ENCODE measurements around the gene SERPIND1. TPM values are rescaled to one million over a fixed set of nuclear protein-coding genes. Genes with fewer than 3 reads are reported as not detected.

The SERPIND1 gene
- total RNA-seq, 5 donors from 2014 or later (not counting 1 experiment from before 2014, with no cell fraction given) = 0.16 to 0.30 (median 0.26) TPM; not detected in 2

GRCh38 chr22:20796731-20797130 is 22.8 kb downstream of the SERPIND1 start:
- 98% methylated on average over 8 of the region's 8 CpGs for WGBS (ENCODE audit: insufficient coverage)
- no peaks in the 10 kb centered on the region for H3K4me1 Mint-ChIP-seq
- Histone ChIP-seq H3K27me3 (replicated peaks in 1 of 2; ENCODE audit: control insufficient read depth in 2 of 2, extremely low read depth in 1 of 2, insufficient read depth in 2 of 2, low read length in 1 of 2) (no peaks in the 10 kb centered on the region), H3K4me1 (ENCODE audit: control insufficient read depth in 1 of 2, extremely low read depth in 1 of 2, insufficient read depth in 2 of 2, low read length in 2 of 2) (no peaks in the 10 kb centered on the region), H3K27ac (ENCODE audit: low read length) (no peak overlapping the region), H3K4me3 (ENCODE audit: control insufficient read depth in 1 of 2, extremely low read depth in 1 of 2, low read length in 1 of 2) (no peak overlapping the region), H3K36me3 (ENCODE audit: control insufficient read depth in 2 of 2, extremely low read depth in 1 of 2, insufficient read depth in 1 of 2, low read length in 1 of 2) (peaks cover 25 to 81% of the 10 kb centered on the region in 2 donors), H3K9me3 (no peaks in the 10 kb centered on the region)
- CTCF ChIA-PET = no interaction called here
- H3K36me3 Mint-ChIP-seq = peaks cover 73% of the 10 kb centered on the region
- H3K27me3 Mint-ChIP-seq = no peaks in the 10 kb centered on the region
- no peak overlapping the region for H3K4me3 Mint-ChIP-seq
- ATAC-seq (replicated peaks in 1 of 4) (no peak), DNase-seq (no peak)
- POLR2A ChIA-PET = no interaction called here
- no peaks in the 10 kb centered on the region for H3K9me3 Mint-ChIP-seq
- H3K27ac Mint-ChIP-seq = no peak overlapping the region

GRCh38 chr22:20798218-20798617 is 24.3 kb downstream of the SERPIND1 start:
- H3K9me3 Mint-ChIP-seq = no peaks in the 10 kb centered on the region

DNA sequence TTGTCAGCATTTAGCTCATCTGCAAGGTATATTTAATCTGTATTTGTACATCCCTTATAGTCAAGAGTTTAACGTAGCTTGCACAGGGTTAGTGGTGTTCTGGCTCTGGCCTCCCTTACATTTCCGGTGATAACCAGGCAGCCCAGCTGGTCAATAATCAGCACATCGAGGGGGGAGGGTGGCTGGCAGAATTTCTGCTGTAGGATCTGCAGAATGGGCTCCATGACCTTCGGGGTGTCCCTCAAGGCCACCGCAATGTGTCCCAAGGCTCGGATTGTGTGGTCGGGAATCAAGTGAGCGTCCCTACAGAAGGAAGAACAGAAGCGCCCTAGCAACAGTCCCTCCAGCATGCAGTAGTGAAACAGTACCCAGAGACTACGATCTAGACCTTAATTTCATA is 25.1 kb downstream of the SERPIND1 start:
- Histone ChIP-seq H3K9me3 (no peaks in the 10 kb centered on the region), H3K27ac (ENCODE audit: low read length) (no peak overlapping the region), H3K4me1 (ENCODE audit: control insufficient read depth in 1 of 2, extremely low read depth in 1 of 2, insufficient read depth in 2 of 2, low read length in 2 of 2) (no peaks in the 10 kb centered on the region), H3K4me3 (ENCODE audit: control insufficient read depth in 1 of 2, extremely low read depth in 1 of 2, low read length in 1 of 2) (no peak overlapping the region), H3K27me3 (replicated peaks in 1 of 2; ENCODE audit: control insufficient read depth in 2 of 2, extremely low read depth in 1 of 2, insufficient read depth in 2 of 2, low read length in 1 of 2) (no peaks in the 10 kb centered on the region), H3K36me3 (ENCODE audit: control insufficient read depth in 2 of 2, extremely low read depth in 1 of 2, insufficient read depth in 1 of 2, low read length in 1 of 2) (peaks cover 26 to 93% of the 10 kb centered on the region in 2 donors)
- Mint-ChIP-seq H3K36me3 (peaks cover 78% of the 10 kb centered on the region), H3K4me3 (no peak overlapping the region), H3K27ac (no peak overlapping the region), H3K4me1 (no peaks in the 10 kb centered on the region), H3K27me3 (no peaks in the 10 kb centered on the region), H3K9me3 (no peaks in the 10 kb centered on the region)
- 93% methylated on average over 9 of the region's 10 CpGs for WGBS (ENCODE audit: insufficient coverage)
- DNase-seq (no peak), ATAC-seq (replicated peaks in 1 of 4) (no peak)
- ChIA-PET CTCF (no interaction called here), POLR2A (no interaction called here)

More at GRCh38 chr22:20798218-20798617, 24.3 kb downstream of the SERPIND1 start:
- POLR2A ChIA-PET = no interaction called here
- H3K27ac ChIP-seq (ENCODE audit: low read length) = no peak overlapping the region
- Mint-ChIP-seq H3K4me1 (no peaks in the 10 kb centered on the region), H3K27ac (no peak overlapping the region), H3K36me3 (peaks cover 75% of the 10 kb centered on the region), H3K4me3 (no peak overlapping the region), H3K27me3 (no peaks in the 10 kb centered on the region)
- no peaks in the 10 kb centered on the region for H3K4me1 ChIP-seq (ENCODE audit: control insufficient read depth in 1 of 2, extremely low read depth in 1 of 2, insufficient read depth in 2 of 2, low read length in 2 of 2)
- H3K4me3 ChIP-seq (ENCODE audit: control insufficient read depth in 1 of 2, extremely low read depth in 1 of 2, low read length in 1 of 2) = no peak overlapping the region
- no peaks in the 10 kb centered on the region for H3K27me3 ChIP-seq (replicated peaks in 1 of 2; ENCODE audit: control insufficient read depth in 2 of 2, extremely low read depth in 1 of 2, insufficient read depth in 2 of 2, low read length in 1 of 2)
- DNase-seq = no peak
- 100% methylated on average over 3 of the region's 5 CpGs for WGBS (ENCODE audit: insufficient coverage)
- no peaks in the 10 kb centered on the region for H3K9me3 ChIP-seq
- no peak for ATAC-seq (replicated peaks in 1 of 4)
- peaks cover 25 to 85% of the 10 kb centered on the region in 2 donors for H3K36me3 ChIP-seq (ENCODE audit: control insufficient read depth in 2 of 2, extremely low read depth in 1 of 2, insufficient read depth in 1 of 2, low read length in 1 of 2)
- CTCF ChIA-PET = no interaction called here

DNA sequence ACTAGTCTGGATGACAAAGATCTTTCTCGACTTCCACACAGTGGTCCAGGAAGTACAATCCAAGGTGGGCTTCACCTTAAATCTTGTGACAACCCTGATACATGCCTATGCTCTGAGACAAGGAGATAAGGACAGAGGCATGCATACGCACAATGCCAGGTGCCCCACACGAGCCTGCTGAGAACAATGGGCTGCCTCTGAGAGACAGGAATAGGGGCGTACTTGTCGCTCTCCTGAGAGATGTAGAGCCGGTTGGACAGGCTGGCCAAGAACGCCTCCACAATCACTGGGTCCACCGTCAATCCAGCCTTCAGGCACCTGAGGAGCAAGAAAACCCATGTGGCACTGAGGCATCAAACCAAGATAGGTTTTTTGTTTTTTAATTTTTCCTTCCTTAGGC is 25.5 kb downstream of the SERPIND1 start:
- H3K27ac ChIP-seq (ENCODE audit: low read length) = no peak overlapping the region
- Mint-ChIP-seq H3K4me3 (no peak overlapping the region), H3K27ac (no peak overlapping the region), H3K27me3 (no peaks in the 10 kb centered on the region), H3K9me3 (no peaks in the 10 kb centered on the region), H3K4me1 (no peaks in the 10 kb centered on the region), H3K36me3 (peaks cover 81% of the 10 kb centered on the region)
- H3K4me3 ChIP-seq (ENCODE audit: control insufficient read depth in 1 of 2, extremely low read depth in 1 of 2, low read length in 1 of 2) = no peak overlapping the region
- CTCF ChIA-PET = no interaction called here
- ATAC-seq (replicated peaks in 1 of 4) = no peak
- DNase-seq = no peak
- POLR2A ChIA-PET = no interaction called here
- peaks cover 28 to 94% of the 10 kb centered on the region in 2 donors for H3K36me3 ChIP-seq (ENCODE audit: control insufficient read depth in 2 of 2, extremely low read depth in 1 of 2, insufficient read depth in 1 of 2, low read length in 1 of 2)
- WGBS (ENCODE audit: insufficient coverage) = 97% methylated on average over 8 of the region's 8 CpGs
- H3K4me1 ChIP-seq (ENCODE audit: control insufficient read depth in 1 of 2, extremely low read depth in 1 of 2, insufficient read depth in 2 of 2, low read length in 2 of 2) = no peaks in the 10 kb centered on the region
- no peaks in the 10 kb centered on the region for H3K9me3 ChIP-seq
- no peaks in the 10 kb centered on the region for H3K27me3 ChIP-seq (replicated peaks in 1 of 2; ENCODE audit: control insufficient read depth in 2 of 2, extremely low read depth in 1 of 2, insufficient read depth in 2 of 2, low read length in 1 of 2)

DNA sequence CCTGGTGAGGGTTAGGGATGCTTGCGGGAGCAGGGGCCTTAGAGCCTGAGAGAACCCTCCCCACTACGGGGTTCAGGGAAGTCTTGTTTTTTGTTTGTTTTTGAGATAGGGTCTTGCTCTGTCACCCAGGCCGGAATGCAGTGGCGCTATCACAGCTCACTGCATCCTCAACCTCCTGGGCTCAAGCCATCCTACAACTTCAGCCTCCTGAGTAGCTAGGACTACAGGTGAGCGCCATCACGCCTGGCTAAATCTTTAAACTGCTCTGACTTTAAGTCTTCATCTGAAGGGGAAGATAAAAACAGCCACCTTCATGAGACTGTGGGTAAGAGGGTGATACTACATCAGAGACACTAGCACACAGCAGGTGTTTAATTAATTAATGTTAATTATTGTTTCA is 28.5 kb downstream of the SERPIND1 start:
- Histone ChIP-seq H3K27me3 (replicated peaks in 1 of 2; ENCODE audit: control insufficient read depth in 2 of 2, extremely low read depth in 1 of 2, insufficient read depth in 2 of 2, low read length in 1 of 2) (no peaks in the 10 kb centered on the region), H3K9me3 (no peaks in the 10 kb centered on the region), H3K36me3 (ENCODE audit: control insufficient read depth in 2 of 2, extremely low read depth in 1 of 2, insufficient read depth in 1 of 2, low read length in 1 of 2) (peaks cover 31 to 93% of the 10 kb centered on the region in 2 donors), H3K4me3 (ENCODE audit: control insufficient read depth in 1 of 2, extremely low read depth in 1 of 2, low read length in 1 of 2) (no peak overlapping the region), H3K27ac (ENCODE audit: low read length) (no peak overlapping the region), H3K4me1 (ENCODE audit: control insufficient read depth in 1 of 2, extremely low read depth in 1 of 2, insufficient read depth in 2 of 2, low read length in 2 of 2) (no peaks in the 10 kb centered on the region)
- no peaks in the 10 kb centered on the region for H3K27me3 Mint-ChIP-seq
- ChIA-PET CTCF (no interaction called here), POLR2A (no interaction called here)
- H3K27ac Mint-ChIP-seq = no peak overlapping the region
- no peaks in the 10 kb centered on the region for H3K9me3 Mint-ChIP-seq
- no CpG with 5 or more reads among the region's 6 CpGs for WGBS (ENCODE audit: insufficient coverage)
- H3K4me3 Mint-ChIP-seq = no peak overlapping the region
- no peak for DNase-seq
- no peaks in the 10 kb centered on the region for H3K4me1 Mint-ChIP-seq
- no peak for ATAC-seq (replicated peaks in 1 of 4)
- peaks cover 73% of the 10 kb centered on the region for H3K36me3 Mint-ChIP-seq

DNA sequence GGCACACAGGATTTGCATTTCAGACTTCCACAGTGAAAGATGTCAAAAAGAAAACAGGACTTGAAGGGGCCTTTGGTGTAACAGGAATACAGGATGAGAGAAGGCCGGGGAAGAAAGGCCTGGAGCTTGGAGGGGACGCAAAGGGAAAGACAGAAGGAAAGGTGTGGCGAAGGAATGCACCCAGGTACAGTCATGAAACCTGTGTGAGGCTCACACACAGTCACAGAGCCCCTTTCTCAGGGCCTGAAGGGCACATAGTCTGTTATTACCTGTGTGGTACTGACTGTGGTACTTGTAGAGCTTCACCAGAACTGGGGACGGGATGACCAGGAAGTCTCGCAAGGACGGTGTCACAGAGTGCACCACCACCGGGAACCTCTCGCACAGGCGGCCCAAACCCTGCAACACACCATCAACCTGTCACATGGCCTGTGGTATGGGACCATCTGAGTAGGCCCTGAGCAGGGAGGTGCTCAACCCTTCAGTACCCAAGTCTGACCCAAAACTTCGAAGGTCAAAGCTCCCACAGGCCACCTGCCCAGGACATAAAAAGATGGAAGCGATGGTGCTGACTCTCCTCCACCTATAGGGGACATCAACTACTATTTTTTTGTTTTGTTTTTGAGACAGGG is 29.1 kb downstream of the SERPIND1 start:
- no peak overlapping the region for H3K4me3 ChIP-seq (ENCODE audit: control insufficient read depth in 1 of 2, extremely low read depth in 1 of 2, low read length in 1 of 2)
- ATAC-seq (replicated peaks in 1 of 4) (no peak), DNase-seq (no peak)
- Mint-ChIP-seq H3K27ac (no peak overlapping the region), H3K9me3 (no peaks in the 10 kb centered on the region), H3K36me3 (peaks cover 70% of the 10 kb centered on the region), H3K27me3 (no peaks in the 10 kb centered on the region), H3K4me1 (no peaks in the 10 kb centered on the region), H3K4me3 (no peak overlapping the region)
- H3K27me3 ChIP-seq (replicated peaks in 1 of 2; ENCODE audit: control insufficient read depth in 2 of 2, extremely low read depth in 1 of 2, insufficient read depth in 2 of 2, low read length in 1 of 2) = no peaks in the 10 kb centered on the region
- 100% methylated on average over 8 of the region's 11 CpGs for WGBS (ENCODE audit: insufficient coverage)
- no peak overlapping the region for H3K27ac ChIP-seq (ENCODE audit: low read length)
- H3K36me3 ChIP-seq (ENCODE audit: control insufficient read depth in 2 of 2, extremely low read depth in 1 of 2, insufficient read depth in 1 of 2, low read length in 1 of 2) = peaks cover 31 to 91% of the 10 kb centered on the region in 2 donors
- H3K4me1 ChIP-seq (ENCODE audit: control insufficient read depth in 1 of 2, extremely low read depth in 1 of 2, insufficient read depth in 2 of 2, low read length in 2 of 2) = no peaks in the 10 kb centered on the region
- CTCF ChIA-PET = no interaction called here
- no peaks in the 10 kb centered on the region for H3K9me3 ChIP-seq
- POLR2A ChIA-PET = no interaction called here

All from T-cell (primary cell).